HL-60 (cell line): Measurements from ENCODE around the gene TMEM255B.

ENCODE experiments used
- DNase-seq, 2 experiments: peaks; one replicate each; pipeline ENCODE4 v3.0.0-alpha.2; 2010 to 2020; ENCODE audit warnings: low read depth in 1 of 2, low spot score in 1 of 2
- H3K27ac ChIP-seq: fragments of 250-450 bp; sonication (Bioruptor Pico); replicated peaks from 2 replicates; pipeline ENCODE4 v1.5.1; 2020; ENCODE audit warnings: mild to moderate bottlenecking, moderate library complexity
- H3K27me3 ChIP-seq: fragments of 250-450 bp; sonication (Bioruptor Pico); 2 replicates; pipeline ENCODE4 v1.5.1; 2021; ENCODE audit warnings: mild to moderate bottlenecking, moderate library complexity; ENCODE audit not compliant: insufficient read depth, poor library complexity, severe bottlenecking
- H3K4me3 ChIP-seq: replicated peaks from 2 replicates; pipeline ENCODE4 v1.5.1; 2011; ENCODE audit warnings: mild to moderate bottlenecking, control low read depth, low read length; ENCODE audit not compliant: insufficient read depth
- GABPA ChIP-seq: IDR thresholded peaks from 2 replicates; pipeline ENCODE4 v1.6.1; 2012; ENCODE audit warnings: low read depth
- POLR2AphosphoS5 ChIP-seq: IDR thresholded peaks from 2 replicates; pipeline ENCODE4 v1.6.1; 2012; ENCODE audit warnings: low read depth
- SPI1 ChIP-seq: IDR thresholded peaks from 2 replicates; pipeline ENCODE4 v1.6.1; 2012; ENCODE audit warnings: low read depth, mild to moderate bottlenecking, borderline replicate concordance
- TF ChIP-seq, protein P1 (sequence below): IDR thresholded peaks from 2 replicates; pipeline ENCODE4 v1.6.1; 2012; ENCODE audit warnings: low read depth; ENCODE audit not compliant: insufficient replicate concordance
- TF ChIP-seq, protein P2 (sequence below): IDR thresholded peaks from one replicate; pipeline ENCODE4 v1.5.1; 2011; ENCODE audit warnings: low read length, control low read depth, inconsistent platforms; ENCODE audit not compliant: insufficient read depth

Gene TMEM255B

GRCh38 chr13:113747291-113747833 lies 11.7 kb upstream of the TMEM255B start:
- DNase-seq = no peak
- H3K4me3 ChIP-seq = no peak overlapping the region
- no peak for TF ChIP-seq SPI1
- no peak for TF ChIP-seq GABPA
- TF ChIP-seq POLR2AphosphoS5 = no peak
- TF ChIP-seq, protein P1, sequence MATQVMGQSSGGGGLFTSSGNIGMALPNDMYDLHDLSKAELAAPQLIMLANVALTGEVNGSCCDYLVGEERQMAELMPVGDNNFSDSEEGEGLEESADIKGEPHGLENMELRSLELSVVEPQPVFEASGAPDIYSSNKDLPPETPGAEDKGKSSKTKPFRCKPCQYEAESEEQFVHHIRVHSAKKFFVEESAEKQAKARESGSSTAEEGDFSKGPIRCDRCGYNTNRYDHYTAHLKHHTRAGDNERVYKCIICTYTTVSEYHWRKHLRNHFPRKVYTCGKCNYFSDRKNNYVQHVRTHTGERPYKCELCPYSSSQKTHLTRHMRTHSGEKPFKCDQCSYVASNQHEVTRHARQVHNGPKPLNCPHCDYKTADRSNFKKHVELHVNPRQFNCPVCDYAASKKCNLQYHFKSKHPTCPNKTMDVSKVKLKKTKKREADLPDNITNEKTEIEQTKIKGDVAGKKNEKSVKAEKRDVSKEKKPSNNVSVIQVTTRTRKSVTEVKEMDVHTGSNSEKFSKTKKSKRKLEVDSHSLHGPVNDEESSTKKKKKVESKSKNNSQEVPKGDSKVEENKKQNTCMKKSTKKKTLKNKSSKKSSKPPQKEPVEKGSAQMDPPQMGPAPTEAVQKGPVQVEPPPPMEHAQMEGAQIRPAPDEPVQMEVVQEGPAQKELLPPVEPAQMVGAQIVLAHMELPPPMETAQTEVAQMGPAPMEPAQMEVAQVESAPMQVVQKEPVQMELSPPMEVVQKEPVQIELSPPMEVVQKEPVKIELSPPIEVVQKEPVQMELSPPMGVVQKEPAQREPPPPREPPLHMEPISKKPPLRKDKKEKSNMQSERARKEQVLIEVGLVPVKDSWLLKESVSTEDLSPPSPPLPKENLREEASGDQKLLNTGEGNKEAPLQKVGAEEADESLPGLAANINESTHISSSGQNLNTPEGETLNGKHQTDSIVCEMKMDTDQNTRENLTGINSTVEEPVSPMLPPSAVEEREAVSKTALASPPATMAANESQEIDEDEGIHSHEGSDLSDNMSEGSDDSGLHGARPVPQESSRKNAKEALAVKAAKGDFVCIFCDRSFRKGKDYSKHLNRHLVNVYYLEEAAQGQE = no peak
- TF ChIP-seq, protein P2, sequence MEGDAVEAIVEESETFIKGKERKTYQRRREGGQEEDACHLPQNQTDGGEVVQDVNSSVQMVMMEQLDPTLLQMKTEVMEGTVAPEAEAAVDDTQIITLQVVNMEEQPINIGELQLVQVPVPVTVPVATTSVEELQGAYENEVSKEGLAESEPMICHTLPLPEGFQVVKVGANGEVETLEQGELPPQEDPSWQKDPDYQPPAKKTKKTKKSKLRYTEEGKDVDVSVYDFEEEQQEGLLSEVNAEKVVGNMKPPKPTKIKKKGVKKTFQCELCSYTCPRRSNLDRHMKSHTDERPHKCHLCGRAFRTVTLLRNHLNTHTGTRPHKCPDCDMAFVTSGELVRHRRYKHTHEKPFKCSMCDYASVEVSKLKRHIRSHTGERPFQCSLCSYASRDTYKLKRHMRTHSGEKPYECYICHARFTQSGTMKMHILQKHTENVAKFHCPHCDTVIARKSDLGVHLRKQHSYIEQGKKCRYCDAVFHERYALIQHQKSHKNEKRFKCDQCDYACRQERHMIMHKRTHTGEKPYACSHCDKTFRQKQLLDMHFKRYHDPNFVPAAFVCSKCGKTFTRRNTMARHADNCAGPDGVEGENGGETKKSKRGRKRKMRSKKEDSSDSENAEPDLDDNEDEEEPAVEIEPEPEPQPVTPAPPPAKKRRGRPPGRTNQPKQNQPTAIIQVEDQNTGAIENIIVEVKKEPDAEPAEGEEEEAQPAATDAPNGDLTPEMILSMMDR = no peak
- no peak overlapping the region for H3K27ac ChIP-seq
- no peaks in the 10 kb centered on the region for H3K27me3 ChIP-seq

DNA sequence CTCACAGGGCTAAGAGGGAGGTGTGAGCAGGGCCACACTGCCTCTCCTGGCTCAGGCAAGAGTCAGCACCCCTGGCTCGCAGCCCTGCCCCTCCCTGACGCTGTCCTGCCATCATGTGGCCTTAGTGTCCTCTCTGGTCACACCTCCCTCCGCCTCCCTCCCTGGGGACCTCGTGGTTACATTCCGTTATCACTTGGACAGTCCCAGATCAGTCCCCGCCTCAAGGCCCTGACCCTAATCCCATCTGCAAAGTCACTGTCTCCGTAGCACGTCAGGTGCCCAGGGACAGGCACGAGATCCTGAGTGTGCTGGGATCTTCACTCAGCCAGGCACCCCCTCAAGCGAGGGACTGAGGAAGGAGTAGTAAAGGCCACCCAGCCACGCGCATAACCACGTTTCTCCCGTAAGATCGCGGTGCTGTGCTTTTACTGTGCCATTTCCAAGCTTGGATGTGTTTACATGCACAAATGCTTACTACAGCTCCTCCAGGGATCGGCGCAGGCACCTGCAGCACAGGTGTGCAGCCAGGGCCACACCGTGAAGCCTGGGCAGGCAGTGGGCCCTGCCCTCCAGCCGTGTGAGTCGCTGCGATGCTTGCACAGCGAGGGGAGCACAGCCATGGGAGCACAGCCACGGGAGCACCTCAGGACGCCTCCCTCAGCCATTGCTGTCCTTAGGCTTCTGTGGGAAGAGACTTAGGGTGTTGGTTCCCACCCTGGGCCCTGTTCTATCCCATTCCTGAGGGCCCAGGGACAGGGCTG lies 10.7 kb upstream of the TMEM255B start:
- Histone ChIP-seq H3K27ac (no peak overlapping the region), H3K27me3 (no peaks in the 10 kb centered on the region), H3K4me3 (no peak overlapping the region)
- TF ChIP-seq GABPA (no peak), POLR2AphosphoS5 (no peak), SPI1 (no peak)
- TF ChIP-seq, protein P1 = no peak
- TF ChIP-seq, protein P2 = no peak
- no peak for DNase-seq

GRCh38 chr13:113748862-113749451 lies 10.1 kb upstream of the TMEM255B start:
- H3K27ac ChIP-seq = no peak overlapping the region
- no peaks in the 10 kb centered on the region for H3K27me3 ChIP-seq
- no peak for DNase-seq
- no peak for TF ChIP-seq GABPA
- TF ChIP-seq, protein P1 = no peak
- TF ChIP-seq, protein P2 = no peak
- no peak for TF ChIP-seq SPI1
- no peak for TF ChIP-seq POLR2AphosphoS5
- H3K4me3 ChIP-seq = no peak overlapping the region
